Measurements from ENCODE around the gene COL6A6.

Gene COL6A6, protein sequence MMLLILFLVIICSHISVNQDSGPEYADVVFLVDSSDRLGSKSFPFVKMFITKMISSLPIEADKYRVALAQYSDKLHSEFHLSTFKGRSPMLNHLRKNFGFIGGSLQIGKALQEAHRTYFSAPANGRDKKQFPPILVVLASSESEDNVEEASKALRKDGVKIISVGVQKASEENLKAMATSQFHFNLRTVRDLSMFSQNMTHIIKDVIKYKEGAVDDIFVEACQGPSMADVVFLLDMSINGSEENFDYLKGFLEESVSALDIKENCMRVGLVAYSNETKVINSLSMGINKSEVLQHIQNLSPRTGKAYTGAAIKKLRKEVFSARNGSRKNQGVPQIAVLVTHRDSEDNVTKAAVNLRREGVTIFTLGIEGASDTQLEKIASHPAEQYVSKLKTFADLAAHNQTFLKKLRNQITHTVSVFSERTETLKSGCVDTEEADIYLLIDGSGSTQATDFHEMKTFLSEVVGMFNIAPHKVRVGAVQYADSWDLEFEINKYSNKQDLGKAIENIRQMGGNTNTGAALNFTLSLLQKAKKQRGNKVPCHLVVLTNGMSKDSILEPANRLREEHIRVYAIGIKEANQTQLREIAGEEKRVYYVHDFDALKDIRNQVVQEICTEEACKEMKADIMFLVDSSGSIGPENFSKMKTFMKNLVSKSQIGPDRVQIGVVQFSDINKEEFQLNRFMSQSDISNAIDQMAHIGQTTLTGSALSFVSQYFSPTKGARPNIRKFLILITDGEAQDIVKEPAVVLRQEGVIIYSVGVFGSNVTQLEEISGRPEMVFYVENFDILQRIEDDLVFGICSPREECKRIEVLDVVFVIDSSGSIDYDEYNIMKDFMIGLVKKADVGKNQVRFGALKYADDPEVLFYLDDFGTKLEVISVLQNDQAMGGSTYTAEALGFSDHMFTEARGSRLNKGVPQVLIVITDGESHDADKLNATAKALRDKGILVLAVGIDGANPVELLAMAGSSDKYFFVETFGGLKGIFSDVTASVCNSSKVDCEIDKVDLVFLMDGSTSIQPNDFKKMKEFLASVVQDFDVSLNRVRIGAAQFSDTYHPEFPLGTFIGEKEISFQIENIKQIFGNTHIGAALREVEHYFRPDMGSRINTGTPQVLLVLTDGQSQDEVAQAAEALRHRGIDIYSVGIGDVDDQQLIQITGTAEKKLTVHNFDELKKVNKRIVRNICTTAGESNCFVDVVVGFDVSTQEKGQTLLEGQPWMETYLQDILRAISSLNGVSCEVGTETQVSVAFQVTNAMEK (N-terminal part only)

DNA sequence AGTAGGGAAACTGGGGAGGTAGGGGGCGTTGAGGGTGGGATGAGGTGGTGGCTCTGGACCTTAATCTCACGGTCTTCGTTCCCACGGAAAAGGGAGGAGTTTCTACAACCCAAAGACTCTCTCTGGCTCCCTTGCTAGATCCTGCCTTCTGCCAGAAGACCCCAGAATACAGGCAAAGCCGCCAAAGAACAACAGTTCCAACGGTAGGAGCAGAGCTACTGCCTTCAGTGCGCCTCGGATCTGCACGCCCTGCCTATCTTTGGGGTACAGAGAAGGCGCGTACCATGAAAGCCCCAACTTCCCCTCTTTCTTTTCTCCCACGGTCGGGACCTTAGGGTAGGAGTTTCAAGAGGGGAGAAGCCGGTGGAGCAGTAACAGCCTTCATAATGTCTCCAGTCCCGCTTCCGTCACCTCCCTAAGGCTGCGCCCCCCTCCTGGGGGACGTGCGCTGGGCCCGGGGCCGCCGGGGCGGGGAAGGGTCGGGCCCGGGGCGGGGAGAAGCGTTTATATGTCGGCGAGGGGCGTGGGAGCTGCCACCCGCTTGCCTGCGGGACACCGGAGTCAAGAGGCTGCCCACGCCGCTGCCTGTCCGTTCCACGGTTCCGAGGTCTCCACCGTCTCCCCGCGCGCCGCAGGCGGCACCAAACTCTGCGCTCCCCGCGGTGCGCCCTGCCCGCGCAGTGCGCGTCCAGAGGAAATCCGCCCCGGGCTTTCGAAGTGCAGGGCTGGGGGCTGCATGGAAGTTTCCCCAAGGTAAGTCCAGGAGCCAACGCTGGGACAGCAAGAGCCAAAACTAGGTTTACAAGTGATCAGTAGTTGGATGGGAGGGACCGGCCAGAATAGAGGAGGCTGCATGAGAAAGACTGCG, at the start of gene COL6A6:
Gene COL6A6, plus strand, starts transcription at position 533 of the 868 bp plus-strand sequence. CDS start 43,188 bp downstream, outside the sequence.
- Histone ChIP-seq H3K27me3 (ENCODE audit: control insufficient read depth, insufficient read depth, low read length) (peaks cover 9% of the 10 kb centered on the region; the same call in 1 of the 2 replicates), H3K4me3 (ENCODE audit: low read length) (peak within 1 kb of the TSS; percentile 68; the same call in 1 of the 2 replicates), H3K27ac (ENCODE audit: low read length) (no peak within 1 kb of the TSS), H3K4me1 (ENCODE audit: control insufficient read depth, insufficient read depth, low read length) (no peaks in the 10 kb centered on the region; the same call in 1 of the 2 replicates), H3K36me3 (ENCODE audit: control insufficient read depth, insufficient read depth, low read length) (no peaks in the 10 kb centered on the region), H3K9me3 (ENCODE audit: control insufficient read depth, insufficient read depth, low read length) (no peaks in the 10 kb centered on the region)
- DNase-seq (ENCODE audit: low read depth, low spot score): no peak
- no CpG with 5 or more reads among the region's 58 CpGs for WGBS (ENCODE audit: insufficient coverage, insufficient read length)

DNA sequence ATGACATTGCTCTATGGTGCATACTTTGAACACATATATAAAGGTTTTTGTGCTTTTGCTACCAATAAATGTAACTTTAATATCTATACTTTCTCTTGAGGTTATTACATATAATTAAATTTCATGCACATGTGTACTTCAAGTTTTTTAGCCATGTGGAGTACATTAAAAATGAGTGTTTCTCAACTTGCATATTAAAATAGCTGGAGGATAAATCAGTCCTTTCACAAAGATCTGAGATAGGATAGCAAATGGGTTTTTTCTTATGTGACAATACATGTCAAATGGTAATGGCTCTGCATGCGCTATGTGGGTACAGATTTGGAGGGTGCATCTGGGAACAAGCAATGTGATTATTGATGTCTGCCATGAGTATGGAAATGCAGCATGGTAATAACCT, 48.7 kb upstream of the COL6A6 start:
- DNase-seq (ENCODE audit: low read depth, low spot score): no peak
- H3K36me3 ChIP-seq (ENCODE audit: control insufficient read depth, insufficient read depth, low read length): no peaks in the 10 kb centered on the region
- WGBS (ENCODE audit: insufficient coverage, insufficient read length): no CpG with 5 or more reads among the region's 1 CpG
- no peaks in the 10 kb centered on the region for H3K4me1 ChIP-seq (ENCODE audit: control insufficient read depth, insufficient read depth, low read length)
- no peak overlapping the region for H3K27ac ChIP-seq (ENCODE audit: low read length)
- H3K27me3 ChIP-seq (ENCODE audit: control insufficient read depth, insufficient read depth, low read length): no peaks in the 10 kb centered on the region
- no peaks in the 10 kb centered on the region for H3K9me3 ChIP-seq (ENCODE audit: control insufficient read depth, insufficient read depth, low read length)
- H3K4me3 ChIP-seq (ENCODE audit: low read length): no peak overlapping the region

DNA sequence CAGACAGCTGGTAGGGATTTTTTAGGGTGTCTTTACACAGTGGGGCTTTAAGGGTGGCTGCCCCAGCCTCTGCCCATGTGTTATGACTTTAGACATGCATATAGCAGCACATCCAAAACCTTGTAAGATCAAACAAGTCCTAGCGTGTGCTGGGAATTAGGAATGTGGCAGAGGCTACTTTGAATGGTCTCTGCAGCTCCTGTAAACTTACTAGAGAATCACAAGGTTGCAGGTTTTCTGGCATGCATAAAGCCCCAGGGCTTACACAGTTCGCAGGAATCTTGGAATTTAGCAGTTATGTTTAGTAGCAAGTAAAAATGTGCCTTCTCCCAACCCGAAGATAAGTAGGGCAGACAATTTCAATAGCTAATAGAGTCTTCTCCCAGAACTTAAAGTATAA, 46.9 kb upstream of the COL6A6 start:
- no peaks in the 10 kb centered on the region for H3K4me1 ChIP-seq (ENCODE audit: control insufficient read depth, insufficient read depth, low read length)

DNA sequence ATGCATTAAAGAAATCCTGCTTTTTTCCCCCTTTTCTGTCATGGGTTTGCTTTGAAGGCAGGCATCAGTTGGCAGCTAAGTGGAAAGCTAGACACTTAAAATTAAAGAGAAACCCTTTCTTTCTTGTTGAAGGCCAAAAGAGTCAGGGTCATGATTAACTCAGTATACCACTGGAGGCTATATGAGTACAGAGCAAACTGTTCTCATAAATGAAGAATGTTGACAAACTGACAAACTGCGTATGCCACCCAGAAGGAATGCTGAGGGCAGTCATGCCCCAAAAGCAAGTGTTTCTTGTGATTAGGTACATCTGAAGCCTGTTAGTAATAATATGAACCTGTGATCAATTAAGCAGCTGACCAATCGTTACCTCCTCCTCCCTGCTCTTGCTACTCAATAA, 43.6 kb upstream of the COL6A6 start:
- no CpG with 5 or more reads among the region's 2 CpGs for WGBS (ENCODE audit: insufficient coverage, insufficient read length)
- no peak overlapping the region for H3K4me3 ChIP-seq (ENCODE audit: low read length)
- DNase-seq (ENCODE audit: low read depth, low spot score): no peak

More for the DNA sequence above, 46.9 kb upstream of the COL6A6 start:
- H3K9me3 ChIP-seq (ENCODE audit: control insufficient read depth, insufficient read depth, low read length): no peaks in the 10 kb centered on the region
- H3K4me3 ChIP-seq (ENCODE audit: low read length): no peak overlapping the region
- no peak overlapping the region for H3K27ac ChIP-seq (ENCODE audit: low read length)
- no peaks in the 10 kb centered on the region for H3K36me3 ChIP-seq (ENCODE audit: control insufficient read depth, insufficient read depth, low read length)
- no CpG with 5 or more reads among the region's 3 CpGs for WGBS (ENCODE audit: insufficient coverage, insufficient read length)
- no peaks in the 10 kb centered on the region for H3K27me3 ChIP-seq (ENCODE audit: control insufficient read depth, insufficient read depth, low read length)
- DNase-seq (ENCODE audit: low read depth, low spot score): no peak

DNA sequence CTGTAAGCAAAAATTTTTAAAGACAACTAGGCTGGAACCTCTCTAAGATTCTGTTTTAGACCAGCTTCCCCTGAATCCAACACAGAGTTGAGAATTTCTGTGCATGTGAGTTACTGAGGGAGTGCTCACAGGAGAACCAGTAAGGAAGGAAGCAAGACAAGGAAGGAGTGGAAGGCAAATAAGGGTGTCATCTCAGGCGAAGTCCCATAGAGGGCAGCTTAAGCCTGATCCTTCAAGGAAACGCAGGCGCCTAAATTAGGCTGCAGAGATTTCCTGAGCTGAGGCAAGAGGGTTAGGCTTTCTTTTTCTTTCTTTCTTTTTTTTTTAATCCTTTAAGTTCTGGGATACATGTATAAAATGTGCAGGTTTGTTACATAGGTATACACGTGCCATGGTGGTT, 36.2 kb upstream of the COL6A6 start:
- no CpG with 5 or more reads among the region's 4 CpGs for WGBS (ENCODE audit: insufficient coverage, insufficient read length)
- H3K27ac ChIP-seq (ENCODE audit: low read length): no peak overlapping the region
- no peaks in the 10 kb centered on the region for H3K4me1 ChIP-seq (ENCODE audit: control insufficient read depth, insufficient read depth, low read length)
- H3K27me3 ChIP-seq (ENCODE audit: control insufficient read depth, insufficient read depth, low read length): no peaks in the 10 kb centered on the region
- no peak overlapping the region for H3K4me3 ChIP-seq (ENCODE audit: low read length)
- H3K36me3 ChIP-seq (ENCODE audit: control insufficient read depth, insufficient read depth, low read length): no peaks in the 10 kb centered on the region
- H3K9me3 ChIP-seq (ENCODE audit: control insufficient read depth, insufficient read depth, low read length): no peaks in the 10 kb centered on the region
- peak; percentile 35 for DNase-seq (ENCODE audit: low read depth, low spot score)

More for the DNA sequence above, 43.6 kb upstream of the COL6A6 start:
- H3K27me3 ChIP-seq (ENCODE audit: control insufficient read depth, insufficient read depth, low read length): no peaks in the 10 kb centered on the region
- no peaks in the 10 kb centered on the region for H3K4me1 ChIP-seq (ENCODE audit: control insufficient read depth, insufficient read depth, low read length)
- H3K27ac ChIP-seq (ENCODE audit: low read length): no peak overlapping the region
- H3K9me3 ChIP-seq (ENCODE audit: control insufficient read depth, insufficient read depth, low read length): no peaks in the 10 kb centered on the region
- no peaks in the 10 kb centered on the region for H3K36me3 ChIP-seq (ENCODE audit: control insufficient read depth, insufficient read depth, low read length)

DNA sequence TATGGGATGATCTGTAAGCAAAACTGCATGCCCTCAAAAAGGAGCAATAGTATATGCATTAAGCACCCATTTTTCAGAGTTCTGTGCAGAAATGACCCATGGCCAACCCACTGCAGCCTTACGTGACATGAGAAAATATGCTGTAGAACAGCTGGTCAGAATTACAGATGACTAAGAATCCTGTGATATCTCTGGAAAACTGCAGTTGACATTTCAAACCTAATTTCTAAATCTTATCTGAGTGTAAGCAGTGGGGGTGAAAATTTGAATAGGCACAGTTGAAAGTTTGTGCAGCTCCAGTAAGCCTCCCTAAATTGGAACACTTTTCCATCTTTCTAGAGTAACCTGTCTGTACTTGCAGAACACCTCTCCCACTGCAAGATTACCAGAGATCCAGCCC, 28.7 kb upstream of the COL6A6 start:
- no CpG with 5 or more reads among the region's 1 CpG for WGBS (ENCODE audit: insufficient coverage, insufficient read length)
- Histone ChIP-seq H3K4me1 (ENCODE audit: control insufficient read depth, insufficient read depth, low read length) (no peaks in the 10 kb centered on the region), H3K9me3 (ENCODE audit: control insufficient read depth, insufficient read depth, low read length) (no peaks in the 10 kb centered on the region), H3K27me3 (ENCODE audit: control insufficient read depth, insufficient read depth, low read length) (no peaks in the 10 kb centered on the region), H3K36me3 (ENCODE audit: control insufficient read depth, insufficient read depth, low read length) (no peaks in the 10 kb centered on the region), H3K27ac (ENCODE audit: low read length) (no peak overlapping the region), H3K4me3 (ENCODE audit: low read length) (no peak overlapping the region)
- no peak for DNase-seq (ENCODE audit: low read depth, low spot score)

DNA sequence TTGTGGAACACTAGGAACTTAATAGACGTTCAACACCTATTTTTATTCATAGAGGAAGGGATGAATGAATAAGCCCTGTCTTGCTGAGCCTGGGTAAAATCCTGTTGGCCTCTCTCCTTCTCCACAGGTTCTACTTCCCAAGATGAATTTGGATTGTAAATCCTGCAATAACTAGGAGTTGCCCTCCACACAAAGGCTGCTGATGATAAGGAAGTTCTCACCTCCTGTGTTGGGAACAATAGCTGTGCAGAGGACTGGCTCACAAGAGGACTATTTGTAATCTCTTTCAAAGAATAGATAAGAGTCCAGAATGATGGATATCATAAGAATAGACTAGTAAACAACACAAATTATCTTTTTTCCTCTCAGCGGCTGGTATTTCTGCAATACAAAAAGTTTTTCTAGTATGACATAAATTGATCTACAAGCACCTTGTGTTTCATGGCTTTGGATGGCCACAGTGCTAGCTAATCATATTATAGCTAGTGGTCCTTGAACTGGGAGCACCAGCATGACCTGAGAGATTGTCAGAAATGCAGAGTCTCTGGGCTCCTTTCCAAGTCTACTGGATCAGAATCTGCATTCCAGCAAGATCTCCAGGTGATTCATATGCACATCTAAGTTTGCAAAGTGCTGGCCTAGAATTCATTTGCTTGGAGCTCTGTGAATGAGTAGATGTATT, 28.1 kb upstream of the COL6A6 start:
- no peaks in the 10 kb centered on the region for H3K36me3 ChIP-seq (ENCODE audit: control insufficient read depth, insufficient read depth, low read length)
- H3K27me3 ChIP-seq (ENCODE audit: control insufficient read depth, insufficient read depth, low read length): no peaks in the 10 kb centered on the region
- no peak for DNase-seq (ENCODE audit: low read depth, low spot score)
- no peaks in the 10 kb centered on the region for H3K4me1 ChIP-seq (ENCODE audit: control insufficient read depth, insufficient read depth, low read length)
- no peak overlapping the region for H3K4me3 ChIP-seq (ENCODE audit: low read length)
- H3K27ac ChIP-seq (ENCODE audit: low read length): no peak overlapping the region
- no CpG with 5 or more reads among the region's 2 CpGs for WGBS (ENCODE audit: insufficient coverage, insufficient read length)
- no peaks in the 10 kb centered on the region for H3K9me3 ChIP-seq (ENCODE audit: control insufficient read depth, insufficient read depth, low read length)

DNA sequence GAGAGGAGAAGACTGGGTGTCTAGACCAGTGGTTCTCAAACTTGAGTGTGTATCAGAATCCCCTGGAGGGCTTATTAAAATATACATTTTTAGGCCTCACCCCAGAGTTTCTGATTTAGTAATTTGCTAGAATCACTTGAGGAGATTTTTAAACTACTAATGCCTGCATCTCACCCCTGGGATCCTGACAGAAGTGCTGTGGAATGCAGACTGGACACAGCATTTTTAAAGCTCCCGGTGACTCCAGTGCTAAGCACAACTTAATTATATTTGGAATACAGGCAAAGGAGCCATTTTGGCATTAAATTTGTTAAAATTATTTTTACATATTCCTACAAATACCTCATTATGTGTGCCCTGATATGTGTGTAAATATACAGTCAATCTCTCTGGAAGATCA, 26.7 kb upstream of the COL6A6 start:
- H3K27ac ChIP-seq (ENCODE audit: low read length): no peak overlapping the region
- no peaks in the 10 kb centered on the region for H3K27me3 ChIP-seq (ENCODE audit: control insufficient read depth, insufficient read depth, low read length)
- H3K36me3 ChIP-seq (ENCODE audit: control insufficient read depth, insufficient read depth, low read length): no peaks in the 10 kb centered on the region
- H3K4me1 ChIP-seq (ENCODE audit: control insufficient read depth, insufficient read depth, low read length): no peaks in the 10 kb centered on the region
- H3K4me3 ChIP-seq (ENCODE audit: low read length): no peak overlapping the region
- no CpG with 5 or more reads among the region's 1 CpG for WGBS (ENCODE audit: insufficient coverage, insufficient read length)
- no peaks in the 10 kb centered on the region for H3K9me3 ChIP-seq (ENCODE audit: control insufficient read depth, insufficient read depth, low read length)
- DNase-seq (ENCODE audit: low read depth, low spot score): no peak

DNA sequence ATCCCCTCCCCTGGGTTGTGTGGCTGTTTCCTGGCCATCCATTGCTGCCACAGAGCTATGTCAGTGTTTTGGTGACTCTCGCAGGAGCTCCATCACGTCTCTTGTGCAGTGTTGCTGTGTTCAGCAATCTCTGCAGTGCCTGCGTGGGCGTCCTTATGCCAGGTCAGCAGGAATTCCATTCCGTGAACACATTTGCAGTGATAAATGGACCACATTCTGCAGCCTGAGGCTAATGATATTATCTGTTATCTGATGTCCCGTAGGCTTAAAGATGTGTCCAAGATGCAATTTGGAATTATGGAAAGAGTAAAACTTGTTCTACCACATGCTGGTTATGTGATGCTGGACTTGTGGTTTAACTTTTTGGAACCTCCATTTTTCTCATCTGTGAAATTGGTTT, 25.5 kb upstream of the COL6A6 start:
- H3K27me3 ChIP-seq (ENCODE audit: control insufficient read depth, insufficient read depth, low read length): no peaks in the 10 kb centered on the region
- WGBS (ENCODE audit: insufficient coverage, insufficient read length): no CpG with 5 or more reads among the region's 6 CpGs

More for the DNA sequence above, 25.5 kb upstream of the COL6A6 start:
- no peak overlapping the region for H3K4me3 ChIP-seq (ENCODE audit: low read length)
- no peaks in the 10 kb centered on the region for H3K9me3 ChIP-seq (ENCODE audit: control insufficient read depth, insufficient read depth, low read length)
- H3K4me1 ChIP-seq (ENCODE audit: control insufficient read depth, insufficient read depth, low read length): no peaks in the 10 kb centered on the region
- no peak for DNase-seq (ENCODE audit: low read depth, low spot score)
- H3K27ac ChIP-seq (ENCODE audit: low read length): no peak overlapping the region
- H3K36me3 ChIP-seq (ENCODE audit: control insufficient read depth, insufficient read depth, low read length): no peaks in the 10 kb centered on the region
